Tibial nerve (tissue), 4 donors: ENCODE results near the gene GPC6. TPM values are rescaled to one million over a fixed set of nuclear protein-coding genes. Genes with fewer than 3 reads are reported as not detected.

Experiments used
- DNase-seq, 2 donors: peaks; one replicate each; pipeline ENCODE4 v3.0.0-alpha.2; 2019; ENCODE audit warnings: low spot score in 2 of 2
- H3K27ac ChIP-seq, 4 donors: fragments of 200-600 bp; sonication (generic) in 3 of 4; one replicate each; pipeline ENCODE4 v1.5.1; 2017 to 2019; ENCODE audit warnings: mild to moderate bottlenecking in 1 of 4
- H3K27me3 ChIP-seq, 2 donors: fragments of 200-600 bp; sonication (generic) in 1 of 2; one replicate each; pipeline versions ENCODE4 v1.5.1 to v1.6.0; 2017 to 2019
- H3K36me3 ChIP-seq, 3 donors: fragments of 200-600 bp; sonication (generic); one replicate each; pipeline ENCODE4 v1.5.1; 2018 to 2019
- H3K4me1 ChIP-seq, 4 donors: fragments of 200-600 bp; sonication (generic) in 3 of 4; one replicate each; pipeline ENCODE4 v1.5.1; 2017 to 2019
- H3K4me3 ChIP-seq, 4 donors: fragments of 200-600 bp; sonication (generic) in 3 of 4; one replicate each; pipeline ENCODE4 v1.5.1; 2017 to 2019; ENCODE audit warnings: mild to moderate bottlenecking in 1 of 4, moderate library complexity in 1 of 4
- H3K9me3 ChIP-seq, 4 donors: fragments of 200-600 bp; sonication (generic) in 3 of 4; one replicate each; pipeline ENCODE4 v1.5.1; 2017 to 2019
- EP300 ChIP-seq, 2 donors: sonication (generic); formaldehyde crosslinking; IDR thresholded peaks; one replicate each; pipeline ENCODE4 v1.6.1; 2017; ENCODE audit warnings: antibody characterized with exemption in 2 of 2, mild to moderate bottlenecking in 1 of 2
- POLR2A ChIP-seq, 2 donors: fragments of 450-650 bp; IDR thresholded peaks; one replicate each; pipeline ENCODE4 v1.6.1; 2017; ENCODE audit warnings: antibody characterized with exemption in 2 of 2, mild to moderate bottlenecking in 2 of 2, moderate library complexity in 2 of 2
- WGBS, 2 donors: methylation state at CpG; one replicate each; pipeline ENCODE4 v1.1.5; 2018; 5-methylcytosine and 5-hydroxymethylcytosine counted together
- total RNA-seq, 4 donors: library from RNA; depleted of rRNA; stranded (reverse); fragments of >200 nt; gene quantifications; one replicate each; pipeline ENCODE4 v1.1.0, GENCODE V29; 2016
- TF ChIP-seq, protein P1 (sequence below), 5 experiments: fragments of 200-600 bp in 3 of 5; fragments of 450-650 bp in 2 of 5; sonication (generic) in 3 of 5; IDR thresholded peaks; one replicate each; pipeline ENCODE4 v1.5.1; 2016 to 2019; ENCODE audit warnings: antibody characterized with exemption in 5 of 5, mild to moderate bottlenecking in 3 of 5, moderate library complexity in 2 of 5

Gene GPC6
- total RNA-seq, 4 donors from 2014 or later, result 21.9 to 39.5 (median 29.8) TPM

DNA sequence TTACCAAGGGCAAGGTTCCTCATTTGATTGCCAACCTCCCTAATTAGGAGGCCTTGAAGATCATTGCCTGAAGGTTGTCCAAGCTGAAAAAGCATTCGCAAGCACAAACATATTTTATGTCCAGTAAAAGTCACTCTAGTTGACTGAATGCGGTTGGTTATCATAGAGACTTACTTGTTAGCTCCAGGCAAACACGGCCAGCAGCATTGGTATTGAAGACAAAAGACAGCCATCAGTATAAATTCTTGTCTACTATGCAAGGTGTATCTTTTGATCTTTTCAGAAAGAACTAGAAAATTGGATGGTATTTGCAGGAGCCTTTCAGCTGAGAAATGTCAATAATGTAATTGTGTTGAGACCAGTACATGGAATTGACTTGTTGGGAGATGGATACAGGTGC, 129.9 kb downstream of the GPC6 start:
- 71 to 78% methylated on average over 3 of the region's 3 CpGs for WGBS, 2 donors
- H3K27me3 ChIP-seq, result no peaks in the 10 kb centered on the region
- TF ChIP-seq EP300 (IDR thresholded peaks at IDR 0.05) (no peak), POLR2A (IDR thresholded peaks at IDR 0.05) (no peak)
- TF ChIP-seq, protein P1, sequence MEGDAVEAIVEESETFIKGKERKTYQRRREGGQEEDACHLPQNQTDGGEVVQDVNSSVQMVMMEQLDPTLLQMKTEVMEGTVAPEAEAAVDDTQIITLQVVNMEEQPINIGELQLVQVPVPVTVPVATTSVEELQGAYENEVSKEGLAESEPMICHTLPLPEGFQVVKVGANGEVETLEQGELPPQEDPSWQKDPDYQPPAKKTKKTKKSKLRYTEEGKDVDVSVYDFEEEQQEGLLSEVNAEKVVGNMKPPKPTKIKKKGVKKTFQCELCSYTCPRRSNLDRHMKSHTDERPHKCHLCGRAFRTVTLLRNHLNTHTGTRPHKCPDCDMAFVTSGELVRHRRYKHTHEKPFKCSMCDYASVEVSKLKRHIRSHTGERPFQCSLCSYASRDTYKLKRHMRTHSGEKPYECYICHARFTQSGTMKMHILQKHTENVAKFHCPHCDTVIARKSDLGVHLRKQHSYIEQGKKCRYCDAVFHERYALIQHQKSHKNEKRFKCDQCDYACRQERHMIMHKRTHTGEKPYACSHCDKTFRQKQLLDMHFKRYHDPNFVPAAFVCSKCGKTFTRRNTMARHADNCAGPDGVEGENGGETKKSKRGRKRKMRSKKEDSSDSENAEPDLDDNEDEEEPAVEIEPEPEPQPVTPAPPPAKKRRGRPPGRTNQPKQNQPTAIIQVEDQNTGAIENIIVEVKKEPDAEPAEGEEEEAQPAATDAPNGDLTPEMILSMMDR (IDR thresholded peaks at IDR 0.05), result no peak

DNA sequence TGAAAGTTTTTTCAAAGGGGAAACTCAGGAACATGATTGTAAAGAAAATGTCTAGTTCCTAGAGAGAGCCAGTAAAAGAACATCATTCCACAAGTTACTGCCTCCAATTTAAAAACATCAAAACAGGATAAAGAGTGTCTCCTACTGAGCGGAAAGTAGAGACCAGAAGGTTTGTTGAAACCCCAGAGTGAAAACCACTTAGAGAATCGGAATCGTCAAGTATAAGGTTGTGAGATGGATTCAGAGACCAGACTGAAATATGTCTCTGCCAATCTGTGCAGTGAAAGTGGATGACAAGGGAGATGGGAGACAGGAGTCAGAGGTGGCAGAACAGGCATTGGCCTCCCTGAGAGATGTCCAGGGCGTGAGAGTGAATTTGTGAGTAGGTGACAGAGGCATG, 133.4 kb downstream of the GPC6 start:
- H3K27me3 ChIP-seq, result no peaks in the 10 kb centered on the region
- no peak for DNase-seq
- H3K4me3 ChIP-seq, result no peak overlapping the region
- H3K9me3 ChIP-seq, result no peaks in the 10 kb centered on the region
- H3K27ac ChIP-seq, result no peak overlapping the region
- no peaks in the 10 kb centered on the region for H3K4me1 ChIP-seq
- TF ChIP-seq POLR2A (IDR thresholded peaks at IDR 0.05), result no peak
- TF ChIP-seq, protein P1 (IDR thresholded peaks at IDR 0.05), result no peak
- 86 to 91% methylated on average over 4 of the region's 4 CpGs for WGBS, 2 donors
- no peaks in the 10 kb centered on the region for H3K36me3 ChIP-seq

More for the DNA sequence above, 129.9 kb downstream of the GPC6 start:
- Histone ChIP-seq H3K36me3 (no peaks in the 10 kb centered on the region), H3K9me3 (no peaks in the 10 kb centered on the region), H3K4me1 (no peaks in the 10 kb centered on the region), H3K4me3 (no peak overlapping the region), H3K27ac (no peak overlapping the region)
- no peak for DNase-seq

DNA sequence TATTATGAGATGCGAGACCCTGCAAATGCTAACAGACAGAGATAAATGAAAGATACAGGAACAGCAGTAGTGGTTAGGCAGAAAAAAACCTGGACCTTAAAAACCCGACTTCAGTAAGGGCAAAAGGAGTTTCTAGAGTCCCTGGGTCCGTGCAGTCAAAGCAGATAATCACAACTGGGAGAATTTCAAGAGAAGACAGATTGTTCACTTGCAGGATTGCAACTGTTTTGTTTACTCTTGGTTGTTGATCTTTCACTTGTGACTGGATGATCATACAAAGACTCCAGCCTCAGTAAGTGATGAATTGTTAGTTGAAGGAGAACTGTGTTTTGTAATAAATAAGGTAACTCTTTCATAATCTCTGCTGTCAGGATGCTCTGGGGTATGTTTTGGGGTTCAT, 135.1 kb downstream of the GPC6 start:
- Histone ChIP-seq H3K27ac (no peak overlapping the region), H3K4me1 (no peaks in the 10 kb centered on the region), H3K27me3 (no peaks in the 10 kb centered on the region), H3K9me3 (no peaks in the 10 kb centered on the region), H3K36me3 (no peaks in the 10 kb centered on the region), H3K4me3 (no peak overlapping the region)
- WGBS, 2 donors, result 35 to 46% methylated on average over 3 of the region's 3 CpGs
- no peak for TF ChIP-seq POLR2A (IDR thresholded peaks at IDR 0.05)
- TF ChIP-seq EP300 (IDR thresholded peaks at IDR 0.05), result no peak
- TF ChIP-seq, protein P1 (IDR thresholded peaks at IDR 0.05), result no peak
- no peak for DNase-seq

DNA sequence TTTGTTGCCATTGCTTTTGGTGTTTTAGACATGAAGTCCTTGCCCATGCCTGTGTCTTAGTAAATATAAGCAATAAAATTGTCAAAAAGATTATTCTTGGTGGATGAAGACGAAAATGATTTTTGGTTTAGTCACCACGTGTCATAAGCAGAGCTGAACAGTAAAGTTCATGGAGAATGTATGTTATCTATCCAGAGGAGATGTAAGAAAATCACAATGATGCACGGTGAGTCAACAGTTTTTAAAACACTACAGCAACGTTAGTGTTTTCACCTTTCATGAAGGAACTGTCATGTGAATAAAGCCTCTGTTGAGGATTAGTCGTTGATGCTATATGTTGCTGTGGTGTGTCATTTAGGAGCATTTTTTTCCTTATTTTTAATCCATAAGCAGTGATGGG, 137.6 kb downstream of the GPC6 start:
- DNase-seq, result no peak
- Histone ChIP-seq H3K9me3 (no peaks in the 10 kb centered on the region), H3K27me3 (no peaks in the 10 kb centered on the region), H3K36me3 (no peaks in the 10 kb centered on the region), H3K27ac (no peak overlapping the region), H3K4me1 (no peaks in the 10 kb centered on the region), H3K4me3 (no peak overlapping the region)
- WGBS, 2 donors, result 84 to 88% methylated on average over 5 of the region's 5 CpGs
- TF ChIP-seq, protein P1 (IDR thresholded peaks at IDR 0.05), result no peak
- TF ChIP-seq POLR2A (IDR thresholded peaks at IDR 0.05), result no peak
- no peak for TF ChIP-seq EP300 (IDR thresholded peaks at IDR 0.05)

DNA sequence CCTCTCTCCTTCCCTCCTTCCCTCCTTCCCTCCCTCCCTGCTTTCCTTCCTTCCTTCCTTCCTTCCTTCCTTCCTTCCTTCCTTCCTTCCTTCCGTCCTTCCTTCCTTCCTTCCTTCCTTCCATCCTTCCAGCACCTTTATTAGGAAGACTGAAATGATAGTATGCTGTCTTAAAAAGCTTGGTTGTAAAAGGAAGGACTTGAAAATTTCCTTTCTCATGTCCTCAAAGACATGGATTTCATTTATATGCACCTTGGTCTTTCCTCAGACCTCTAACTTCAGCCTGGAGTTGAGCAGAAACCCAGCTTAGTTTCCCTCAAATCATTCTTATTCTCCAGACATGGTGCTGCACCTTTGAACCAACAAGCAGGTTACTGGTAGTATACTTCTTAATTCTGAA, 141.7 kb downstream of the GPC6 start:
- Histone ChIP-seq H3K27me3 (no peaks in the 10 kb centered on the region), H3K4me1 (no peaks in the 10 kb centered on the region), H3K4me3 (no peak overlapping the region), H3K36me3 (no peaks in the 10 kb centered on the region), H3K27ac (no peak overlapping the region), H3K9me3 (no peaks in the 10 kb centered on the region)
- DNase-seq, result no peak
- 91 to 100% methylated on average over 1 of the region's 1 CpG for WGBS, 2 donors
- TF ChIP-seq, protein P1 (IDR thresholded peaks at IDR 0.05), result no peak
- TF ChIP-seq EP300 (IDR thresholded peaks at IDR 0.05) (no peak), POLR2A (IDR thresholded peaks at IDR 0.05) (no peak)
